GM12891 (cell line): ENCODE results near the gene TMEM252.

Experiments
- POLR2A ChIP-seq: IDR thresholded peaks from 2 replicates; pipeline ENCODE4 v1.6.1; 2011; ENCODE audit warnings: low read depth, low read length, control low read depth
- POLR2AphosphoS5 ChIP-seq: IDR thresholded peaks from 2 replicates; pipeline ENCODE4 v1.6.1; 2011; ENCODE audit warnings: low read depth, low read length, control low read depth

DNA sequence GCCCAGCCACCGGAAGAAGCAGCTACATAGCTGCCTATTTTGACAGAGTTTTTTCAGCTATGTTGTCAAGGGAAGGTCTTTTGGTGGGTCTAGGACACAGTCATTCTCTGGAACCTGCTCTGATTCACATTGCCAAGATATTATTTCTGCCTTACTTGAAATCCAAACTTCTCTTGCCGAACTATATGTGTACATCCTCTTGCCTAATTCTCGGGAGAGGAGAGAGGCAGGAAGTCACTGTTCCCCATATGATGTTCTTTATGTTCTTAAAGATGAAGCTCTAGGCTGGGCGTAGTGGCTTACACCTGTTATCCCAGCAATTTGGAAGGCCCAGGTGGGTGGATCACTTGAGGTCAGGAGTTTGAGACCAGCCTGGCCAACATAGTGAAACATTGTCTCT lies 8.6 kb downstream of the TMEM252 start:
- TF ChIP-seq POLR2A (no peak), POLR2AphosphoS5 (no peak)
